H1 (cell line): ENCODE measurements around the gene STX8. TPM values are rescaled to one million over a fixed set of nuclear protein-coding genes. Genes with fewer than 3 reads are reported as not detected.

Experiments
- CBX8 ChIP-seq: fragments of 300-800, 300-1000 bp; sonication (generic); IDR thresholded peaks from 2 replicates; pipeline ENCODE4 v1.7.1; 2016; ENCODE audit warnings: low read depth, low read length, borderline replicate concordance
- CHD1 ChIP-seq: IDR thresholded peaks from 2 replicates; pipeline ENCODE4 v1.6.1; 2012; ENCODE audit warnings: low read depth, low read length, improper control_type of control experiment
- EP300 ChIP-seq, 2 experiments: IDR thresholded peaks; 1 replicate in 1 of 2; 2 replicates in 1 of 2; pipeline ENCODE4 v1.6.1; 2011 to 2012; ENCODE audit warnings: low read depth in 2 of 2, low read length in 2 of 2, mild to moderate bottlenecking in 2 of 2, borderline replicate concordance in 1 of 2, inconsistent platforms in 1 of 2, moderate library complexity in 1 of 2
- POLR2AphosphoS5 ChIP-seq: IDR thresholded peaks from 2 replicates; pipeline ENCODE4 v1.6.1; 2011; ENCODE audit warnings: low read depth, low read length
- SIN3A ChIP-seq, 2 experiments: IDR thresholded peaks in 1 of 2; conservative IDR thresholded peaks in 1 of 2; 2 replicates each; pipeline ENCODE4 v1.6.1; 2011 to 2012; ENCODE audit warnings: low read length in 2 of 2, improper control_type of control experiment in 1 of 2, low read depth in 1 of 2, mild to moderate bottlenecking in 1 of 2
- SIX5 ChIP-seq: IDR thresholded peaks from 2 replicates; pipeline ENCODE4 v1.6.1; 2011; ENCODE audit warnings: mild to moderate bottlenecking, low read depth, low read length
- polyA plus RNA-seq, 7 experiments: library from polyadenylated mRNA; depleted of rRNA in 3 of 7; stranded (reverse) in 5 of 7; unstranded in 2 of 7; fragments of >200 nt in 5 of 7; fragments of 200-250 nt in 2 of 7; gene quantifications; 1 replicate in 5 of 7; 2 replicates in 1 of 7; 4 replicates in 1 of 7; pipeline versions ENCODE4 v1.2.1 to v1.2.3, GENCODE V29; 2011 to 2013; ENCODE audit warnings: missing spikeins in 2 of 7, mixed read lengths in 2 of 7
- total RNA-seq: library from RNA; stranded (reverse); fragmentation: NEBNext Ultra II Directional; extraction: Animal tissue kit (Norgen Biotek cat#: 25700); gene quantifications from 2 replicates; pipeline ENCODE4 v1.2.1, GENCODE V29; 2021

Gene STX8
- total and polyA plus RNA-seq, 2 of the 8 experiments (the other 6 are each of a cell fraction or from before 2014, with no cell fraction given) = 22.8 to 42.5 TPM

DNA sequence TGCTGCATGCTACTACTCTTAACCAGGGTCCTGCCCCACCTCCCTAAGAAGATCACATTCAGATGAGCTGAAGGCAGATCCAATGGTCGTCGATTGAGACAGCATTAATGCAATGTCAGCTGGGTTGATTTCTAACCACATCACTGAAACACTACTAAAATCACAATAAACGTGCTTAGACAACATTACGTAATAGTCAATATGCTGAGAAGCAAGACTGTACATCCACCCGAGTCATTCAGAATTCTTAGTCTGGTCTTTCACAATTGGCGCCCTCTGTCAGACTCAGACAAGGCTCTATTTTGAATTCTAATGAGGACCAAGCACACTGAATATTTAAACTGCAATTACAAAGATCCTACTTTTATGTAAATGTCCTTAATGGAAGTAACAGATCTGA is 205.2 kb downstream of the STX8 start (continued):
- TF ChIP-seq EP300 (IDR thresholded peaks at IDR 0.05; ENCODE audit: borderline replicate concordance in 1 of 2, low read depth in 2 of 2, low read length in 2 of 2) (no peak), POLR2AphosphoS5 (no peak), CHD1 (no peak), SIN3A (conservative IDR thresholded peaks at IDR 0.05 in 1 of 2, IDR thresholded peaks at IDR 0.05 in 1 of 2; ENCODE audit: low read depth in 1 of 2, low read length in 2 of 2) (no peak), SIX5 (no peak), CBX8 (no peak)
